ENCODE results near the gene ATXN1. TPM values are rescaled to one million over a fixed set of nuclear protein-coding genes. Genes with fewer than 3 reads are reported as not detected.

The ATXN1 gene
- polyA plus RNA-seq, 1 donor (not counting 4 experiments of a cell fraction or from before 2014, with no cell fraction given), result 9.7 TPM

- Histone ChIP-seq H3K4me1 (ENCODE audit: control insufficient read depth, extremely low read depth, insufficient read depth, low read length) (no peaks in the 10 kb centered on the region), H3K9me1 (ENCODE audit: control insufficient read depth, extremely low read depth, insufficient read depth, low read length) (no peaks in the 10 kb centered on the region), H3K79me2 (ENCODE audit: control insufficient read depth, insufficient read depth, low read length) (no peaks in the 10 kb centered on the region), H3K27me3 (ENCODE audit: control insufficient read depth, extremely low read depth, insufficient read depth, low read length) (no peaks in the 10 kb centered on the region), H3K4me3 (ENCODE audit: control insufficient read depth in 2 of 3, extremely low read depth in 1 of 3, insufficient read depth in 2 of 3, low read depth in 1 of 3, low read length in 3 of 3) (no peak overlapping the region), H3K36me3 (ENCODE audit: control insufficient read depth in 2 of 2, extremely low read depth in 1 of 2, insufficient read depth in 2 of 2, low read length in 2 of 2) (no peaks in the 10 kb centered on the region), H3K9ac (ENCODE audit: control insufficient read depth, extremely low read depth, insufficient read depth, low read length) (no peak overlapping the region), H2AFZ (ENCODE audit: control insufficient read depth, low read length) (no peak overlapping the region), H4K20me1 (ENCODE audit: control insufficient read depth, extremely low read depth, insufficient read depth, low read length) (no peaks in the 10 kb centered on the region), H3K9me3 (ENCODE audit: control insufficient read depth, low read depth, low read length) (no peaks in the 10 kb centered on the region), H3K27ac (ENCODE audit: control insufficient read depth, insufficient read depth, low read length) (no peak overlapping the region), H3K4me2 (ENCODE audit: control insufficient read depth, extremely low read depth, insufficient read depth, low read depth, low read length) (no peak overlapping the region)
- FAIRE-seq (no peak), DNase-seq (ENCODE audit: low read depth, low spot score) (no peak)
- no peak for TF ChIP-seq EZH2 (IDR thresholded peaks at IDR 0.05; ENCODE audit: low read length)
- no peak for TF ChIP-seq CTCF (optimal IDR thresholded peaks at IDR 0.05 in 1 of 3, IDR thresholded peaks at IDR 0.05 in 1 of 3, conservative IDR thresholded peaks at IDR 0.05 in 1 of 3; ENCODE audit: extremely low read depth in 1 of 3, insufficient read depth in 2 of 3, low read length in 3 of 3)
- dilution Hi-C loops (cut with MboI; ENCODE audit: extremely low pct_ligation_motif_present, low sequenced_read_pairs), result no loop called here
These were observed 222.0 kb downstream of the ATXN1 start for GRCh38 chr6:16539086-16539931.

GRCh38 chr6:16535564-16535963 lies 225.7 kb downstream of the ATXN1 start:
- H4K20me1 ChIP-seq (ENCODE audit: control insufficient read depth, extremely low read depth, insufficient read depth, low read length), result no peaks in the 10 kb centered on the region
- no peak for FAIRE-seq

More at GRCh38 chr6:16535564-16535963, 225.7 kb downstream of the ATXN1 start:
- TF ChIP-seq EZH2 (IDR thresholded peaks at IDR 0.05; ENCODE audit: low read length) (no peak), CTCF (optimal IDR thresholded peaks at IDR 0.05 in 1 of 3, IDR thresholded peaks at IDR 0.05 in 1 of 3, conservative IDR thresholded peaks at IDR 0.05 in 1 of 3; ENCODE audit: extremely low read depth in 1 of 3, insufficient read depth in 2 of 3, low read length in 3 of 3) (no peak)
- H3K9me1 ChIP-seq (ENCODE audit: control insufficient read depth, extremely low read depth, insufficient read depth, low read length), result peaks cover 3% of the 10 kb centered on the region
- H3K4me1 ChIP-seq (ENCODE audit: control insufficient read depth, extremely low read depth, insufficient read depth, low read length), result no peaks in the 10 kb centered on the region
- H3K79me2 ChIP-seq (ENCODE audit: control insufficient read depth, insufficient read depth, low read length), result no peaks in the 10 kb centered on the region
- dilution Hi-C loops (cut with MboI; ENCODE audit: extremely low pct_ligation_motif_present, low sequenced_read_pairs), result no loop called here
- no peak overlapping the region for H3K4me3 ChIP-seq (ENCODE audit: control insufficient read depth in 2 of 3, extremely low read depth in 1 of 3, insufficient read depth in 2 of 3, low read depth in 1 of 3, low read length in 3 of 3)
- H3K27me3 ChIP-seq (ENCODE audit: control insufficient read depth, extremely low read depth, insufficient read depth, low read length), result no peaks in the 10 kb centered on the region
- H2AFZ ChIP-seq (ENCODE audit: control insufficient read depth, low read length), result no peak overlapping the region
- H3K9me3 ChIP-seq (ENCODE audit: control insufficient read depth, low read depth, low read length), result no peaks in the 10 kb centered on the region
- H3K36me3 ChIP-seq (ENCODE audit: control insufficient read depth in 2 of 2, extremely low read depth in 1 of 2, insufficient read depth in 2 of 2, low read length in 2 of 2), result no peaks in the 10 kb centered on the region
- no peak for DNase-seq (ENCODE audit: low read depth, low spot score)
- H3K9ac ChIP-seq (ENCODE audit: control insufficient read depth, extremely low read depth, insufficient read depth, low read length), result no peak overlapping the region
- H3K27ac ChIP-seq (ENCODE audit: control insufficient read depth, insufficient read depth, low read length), result no peak overlapping the region
- no peak overlapping the region for H3K4me2 ChIP-seq (ENCODE audit: control insufficient read depth, extremely low read depth, insufficient read depth, low read depth, low read length)

All from keratinocyte (primary cell).